ENCODE data around the gene KDELR1.
A peak's percentile ranks its signal among the peaks of the same experiment; 100 is the strongest.
"Not testable (repeated sequence)": the region's sequence is repeated elsewhere in the genome, so short reads cannot be mapped to it uniquely, and the experiment has no call there.

The KDELR1 gene

GRCh38 chr19:48396824-48397176 lies 5.4 kb upstream of the KDELR1 start:
- DNase-seq = no peak

- DNase-seq = no peak
Observed at GRCh38 chr19:48396016-48396823, 4.9 kb upstream of the KDELR1 start.

- no peak for DNase-seq
Observed at GRCh38 chr19:48395499-48395898, 4.1 kb upstream of the KDELR1 start.

DNA sequence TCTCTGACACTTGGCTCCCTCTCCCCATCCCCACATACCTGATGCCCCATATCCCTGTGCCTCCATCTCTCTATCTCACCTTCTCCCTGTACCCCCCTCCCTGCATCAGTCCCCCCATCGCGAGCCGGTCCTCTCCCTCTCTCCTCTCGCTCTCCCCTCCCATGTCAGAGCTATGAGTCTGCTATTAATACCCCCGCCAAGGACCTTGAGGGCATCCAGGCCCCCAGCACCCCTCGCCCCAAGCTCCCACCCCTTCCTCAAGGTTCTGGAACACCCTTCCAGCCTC lies 3.8 kb upstream of the KDELR1 start:
- no peak for DNase-seq

DNA sequence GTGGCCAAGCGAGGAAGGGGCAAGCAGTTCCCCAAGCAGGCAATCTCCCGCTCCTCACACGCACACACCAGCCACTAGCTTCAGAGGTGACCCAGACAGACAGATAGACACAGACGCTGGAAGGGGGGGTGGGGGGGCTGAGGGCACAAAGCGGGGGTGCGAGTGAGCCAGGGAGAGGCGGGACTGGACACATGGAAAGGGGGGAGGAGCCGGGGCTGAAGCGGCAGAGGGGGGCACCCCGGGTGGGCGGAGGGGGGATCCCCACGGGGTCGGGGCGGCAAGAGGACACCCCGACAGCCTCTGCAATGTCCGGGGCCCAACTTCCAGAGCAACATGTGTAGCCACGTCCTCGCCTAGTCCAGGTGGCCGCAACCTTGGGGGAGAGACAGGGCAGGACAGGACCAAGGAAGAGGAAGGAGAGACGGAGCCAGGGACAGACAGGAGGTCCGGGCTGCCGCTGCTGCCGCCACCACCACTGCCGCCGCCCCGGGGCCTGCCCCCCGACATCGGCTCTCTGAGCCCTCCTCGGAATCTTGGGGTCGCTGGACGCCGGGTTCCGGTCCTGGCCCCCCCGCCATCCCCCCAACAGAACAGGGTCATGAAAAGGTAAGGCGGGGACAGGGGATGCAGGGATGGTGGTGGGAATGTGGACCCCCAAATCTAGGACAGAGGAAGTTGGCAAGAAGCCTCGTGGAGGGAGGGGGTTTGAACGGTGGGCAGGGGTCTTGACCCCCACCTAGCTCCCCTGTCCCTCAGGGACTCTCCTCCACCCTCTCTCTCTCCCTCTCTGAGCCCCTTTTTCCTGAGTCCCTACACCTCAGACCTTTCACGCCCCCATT lies 3.2 kb upstream of the KDELR1 start:
- no peak for DNase-seq

- DNase-seq = peak; percentile 64
Observed at GRCh38 chr19:48393559-48394330, 2.4 kb upstream of the KDELR1 start, which contains the start of gene GRIN2D. Gene GRIN2D, plus strand, starts transcription at chr19:48393668. Its CDS starts 4,725 bp downstream, at chr19:48398393.

GRCh38 chr19:48392860-48393558 lies 1.7 kb upstream of the KDELR1 start:
- DNase-seq = no peak

DNA sequence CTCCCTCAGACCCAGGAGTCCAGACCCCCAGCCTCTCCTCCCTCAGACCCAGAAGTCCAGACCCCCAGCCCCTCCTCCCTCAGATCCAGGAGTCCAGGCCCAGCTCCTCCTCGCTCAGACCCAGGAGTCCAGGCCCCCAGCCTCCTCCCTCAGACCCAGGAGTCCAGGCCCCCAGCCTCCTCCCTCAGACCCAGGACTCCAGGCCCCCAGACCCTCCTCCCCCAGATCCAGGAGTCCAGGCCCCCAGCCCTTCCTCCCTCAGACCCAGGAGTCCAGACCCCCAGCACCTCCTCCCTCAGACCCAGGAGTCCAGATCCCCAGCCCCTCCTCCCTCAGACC lies 624 bp upstream of the KDELR1 start:
- not testable (repeated sequence) for DNase-seq

GRCh38 chr19:48390188-48391099 lies 907 bp downstream of the KDELR1 start:
- peak; percentile 52 for DNase-seq

GRCh38 chr19:48386981-48387380 lies 4.4 kb downstream of the KDELR1 start:
- no peak for DNase-seq

GRCh38 chr19:48385461-48386087 lies 5.8 kb downstream of the KDELR1 start:
- no peak for DNase-seq

DNA sequence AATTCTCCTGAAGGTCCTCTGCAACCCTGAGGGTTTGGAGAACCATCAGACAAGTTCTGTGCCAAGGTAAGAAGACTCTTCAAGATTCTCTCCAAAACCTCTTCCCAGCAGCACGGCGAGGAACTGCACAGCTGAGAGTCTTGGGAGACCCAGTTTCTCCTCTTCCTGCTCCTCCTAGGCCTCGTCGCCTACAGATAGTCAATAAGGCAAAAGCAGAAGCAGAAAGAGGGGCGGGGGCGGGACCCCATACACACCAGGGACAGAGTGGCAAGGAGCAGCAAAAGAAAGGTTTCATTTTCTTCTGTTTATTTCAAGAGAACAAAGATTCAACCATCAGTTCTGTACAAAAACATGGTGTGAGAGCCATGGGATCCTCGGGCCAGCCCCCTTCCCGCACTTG lies 9.1 kb downstream of the KDELR1 start:
- DNase-seq = no peak

DNA sequence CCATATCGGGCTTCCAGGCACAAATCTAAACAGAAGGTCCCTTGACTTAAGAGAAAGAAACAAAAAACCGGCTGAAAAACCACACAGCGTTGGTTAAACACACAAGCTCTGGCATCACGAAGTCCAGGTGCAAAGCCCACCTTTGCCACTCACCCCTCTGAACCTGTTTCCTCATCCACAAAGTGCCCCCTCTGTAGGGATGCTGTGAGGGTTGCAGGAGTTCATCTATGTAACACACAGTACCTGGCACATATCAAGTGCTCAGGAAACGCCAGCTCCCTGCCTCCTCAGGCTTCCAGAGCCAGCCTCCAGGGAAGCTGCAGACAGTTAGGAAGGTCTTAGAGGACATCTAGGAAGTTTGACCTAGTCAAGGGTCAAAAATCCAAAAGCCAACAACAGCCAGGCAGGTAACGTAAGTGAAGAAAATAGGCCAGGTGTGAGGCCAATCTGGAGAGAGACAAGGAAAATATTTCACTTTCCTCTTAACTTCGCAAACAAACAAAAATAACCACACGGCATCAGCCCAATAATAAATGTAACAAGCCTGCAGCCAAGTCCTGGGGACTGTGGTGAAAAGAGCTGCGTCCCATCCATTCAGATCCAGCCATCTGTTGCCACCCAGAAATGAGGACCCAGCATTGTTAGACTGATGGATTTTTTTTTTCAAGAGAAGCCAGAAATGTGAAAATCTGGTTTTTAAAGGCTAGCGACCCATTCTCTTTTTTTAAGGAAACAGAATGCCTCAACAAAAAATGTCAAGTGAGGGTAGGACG lies 10.0 kb downstream of the KDELR1 start:
- DNase-seq = no peak

DNA sequence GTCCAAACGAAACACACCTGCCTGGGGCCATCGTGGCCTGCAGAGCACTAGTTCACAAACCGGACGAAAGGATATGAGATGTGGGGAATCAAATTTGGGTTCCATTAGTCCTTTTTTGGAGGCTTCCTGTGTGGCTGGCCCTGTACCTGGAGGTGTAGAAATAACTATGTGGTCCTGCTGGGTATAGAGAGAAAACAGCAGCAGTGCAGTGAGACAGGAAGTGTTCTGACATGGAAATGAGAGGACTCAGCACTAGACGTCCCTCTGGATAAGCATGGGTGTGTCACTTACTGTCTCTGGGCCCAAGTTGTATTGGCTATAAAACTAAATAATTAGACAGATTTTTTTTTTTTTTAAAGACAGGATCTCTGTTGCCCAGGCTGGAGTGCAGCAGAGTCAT lies 12.3 kb downstream of the KDELR1 start:
- no peak for DNase-seq

DNA sequence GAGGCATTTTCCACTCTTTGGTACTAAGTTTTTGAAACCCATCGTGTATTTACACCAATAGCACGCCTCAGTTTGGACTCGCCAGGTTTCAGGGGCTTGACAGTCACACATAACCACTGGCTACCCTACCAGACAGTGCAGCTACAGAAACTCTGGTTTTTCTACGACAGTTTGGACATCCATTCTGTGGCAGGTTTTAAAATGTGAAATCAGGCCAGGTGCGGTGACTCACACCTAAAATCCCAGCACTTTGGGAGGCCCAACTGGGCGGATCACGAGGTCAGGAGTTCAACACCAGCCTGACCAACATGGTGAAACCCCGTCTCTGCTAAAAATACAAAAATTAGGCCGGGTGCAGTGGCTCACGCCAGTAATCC lies 13.2 kb downstream of the KDELR1 start:
- DNase-seq = no peak

- no peak for DNase-seq
Observed at GRCh38 chr19:48373567-48373966, 17.8 kb downstream of the KDELR1 start.

DNA sequence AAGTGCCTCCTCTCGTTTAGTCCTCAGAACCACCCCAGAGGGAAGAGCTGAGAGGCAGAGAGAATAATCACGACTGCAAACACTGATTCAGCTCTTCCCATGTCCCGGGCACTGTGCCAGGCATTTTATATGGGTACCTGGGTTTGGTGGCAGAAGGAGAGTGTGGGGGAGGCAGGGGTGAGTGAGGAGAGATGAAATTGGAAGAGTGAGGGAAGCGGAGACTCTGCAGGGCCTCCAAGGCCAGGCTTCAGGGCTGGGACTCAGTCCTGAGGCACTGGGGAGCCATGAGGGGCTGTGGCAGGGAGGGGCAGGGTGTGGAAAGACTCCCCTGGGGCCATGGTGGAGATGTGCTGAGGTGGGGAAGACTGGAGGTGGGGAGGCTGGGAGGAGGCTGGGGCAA lies 18.4 kb downstream of the KDELR1 start:
- DNase-seq = peak; percentile 98

- DNase-seq = not testable (repeated sequence)
Observed at GRCh38 chr19:48371771-48372170, 19.6 kb downstream of the KDELR1 start.

DNA sequence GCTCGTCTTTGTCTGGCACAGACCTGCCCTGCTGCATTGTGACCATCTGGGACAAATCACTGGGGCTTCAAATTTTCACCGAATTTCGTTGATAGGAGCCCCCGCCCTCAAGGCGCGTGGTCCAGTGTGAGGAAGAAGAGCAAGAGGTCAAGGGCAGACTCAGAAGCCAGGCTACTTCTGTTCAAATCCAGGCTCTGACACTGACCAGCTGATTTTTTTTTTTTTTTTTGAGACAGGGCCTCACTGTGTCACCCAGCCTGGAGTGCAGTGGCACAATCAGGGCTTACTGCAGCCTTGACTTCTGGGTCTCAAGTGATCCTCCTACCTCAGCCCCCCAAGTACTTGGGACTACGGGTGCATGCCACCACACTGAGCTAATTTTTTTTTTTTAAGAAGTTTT lies 20.0 kb downstream of the KDELR1 start:
- DNase-seq = no peak

DNA sequence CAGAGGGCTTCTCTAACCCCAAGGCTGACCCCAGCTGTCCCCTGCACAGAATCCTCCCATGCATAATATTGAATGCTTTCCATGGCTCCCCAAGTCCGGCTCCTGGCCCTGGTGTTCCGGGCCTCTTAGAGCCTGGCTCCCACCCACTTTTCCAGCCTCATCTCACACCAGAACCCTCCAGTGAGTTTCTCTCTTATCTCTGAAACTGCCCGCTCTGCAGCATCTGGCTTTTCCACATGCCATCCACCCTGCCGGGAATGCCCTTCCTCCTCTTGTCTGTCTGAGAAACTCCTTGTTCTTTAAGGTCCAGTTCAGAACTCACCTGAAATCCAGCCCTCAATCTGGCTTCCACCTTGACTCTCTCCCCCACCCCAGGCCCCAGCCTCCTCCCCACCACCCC lies 20.4 kb downstream of the KDELR1 start:
- DNase-seq = no peak

GRCh38 chr19:48368936-48369335 lies 22.4 kb downstream of the KDELR1 start:
- DNase-seq = peak; percentile 81

All from NCI-H2171 (cell line).